Activated naive CD8-positive, alpha-beta T cell treated with anti-CD3 and anti-CD28 coated beads for 36 hours (primary cell): ENCODE data around the gene RCBTB2. TPM values are rescaled to one million over a fixed set of nuclear protein-coding genes. Genes with fewer than 3 reads are reported as not detected.
A peak's percentile ranks its signal among the peaks of the same experiment; 100 is the strongest.
"Not testable (repeated sequence)": the region's sequence is repeated elsewhere in the genome, so short reads cannot be mapped to it uniquely, and the experiment has no call there.

Experiments
- DNase-seq: peaks from one replicate; pipeline ENCODE4 v3.0.0; 2021
- H3K27ac Mint-ChIP-seq: one replicate; pipeline ENCODE4 v1.8.0; 2022; ENCODE audit warnings: mild to moderate bottlenecking, moderate library complexity, mixed read lengths
- H3K27me3 Mint-ChIP-seq: one replicate; pipeline ENCODE4 v1.8.0; 2022; ENCODE audit warnings: mild to moderate bottlenecking, mixed read lengths
- H3K36me3 Mint-ChIP-seq: one replicate; pipeline ENCODE4 v1.8.0; 2021; ENCODE audit warnings: mild to moderate bottlenecking, mixed read lengths
- H3K4me1 Mint-ChIP-seq: one replicate; pipeline ENCODE4 v1.8.0; 2021; ENCODE audit warnings: mixed read lengths
- H3K4me3 Mint-ChIP-seq: one replicate; pipeline ENCODE4 v1.8.0; 2022; ENCODE audit warnings: mild to moderate bottlenecking, moderate library complexity, mixed read lengths
- H3K9me3 Mint-ChIP-seq: one replicate; pipeline ENCODE4 v1.8.0; 2022; ENCODE audit warnings: mixed read lengths
- total RNA-seq, 2 experiments: library from RNA; stranded (reverse); gene quantifications; one replicate each; pipeline ENCODE4 v1.2.3, GENCODE V29; 2021

Gene RCBTB2
- 1 to 10 TPM; 1.9 to 2.4 TPM for total RNA-seq

GRCh38 chr13:48532506-48533499 is at the start of gene RCBTB2:
TSS of gene RCBTB2 (minus strand) at chr13:48533080. CDS start at chr13:48521939, 11,141 bp downstream.
- no peaks in the 10 kb centered on the region for H3K36me3 Mint-ChIP-seq

GRCh38 chr13:48582084-48582483 is 49.2 kb upstream of the RCBTB2 start:
- H3K27ac Mint-ChIP-seq = no peak overlapping the region
- no peaks in the 10 kb centered on the region for H3K9me3 Mint-ChIP-seq
- no peak for DNase-seq
- no peaks in the 10 kb centered on the region for H3K36me3 Mint-ChIP-seq
- H3K4me1 Mint-ChIP-seq = peaks cover 10% of the 10 kb centered on the region
- H3K4me3 Mint-ChIP-seq = no peak overlapping the region
- H3K27me3 Mint-ChIP-seq = peaks cover 61% of the 10 kb centered on the region

More at GRCh38 chr13:48532506-48533499, at the start of gene RCBTB2:
- H3K27me3 Mint-ChIP-seq = no peaks in the 10 kb centered on the region
- peak within 1 kb of the TSS; percentile 96 for H3K27ac Mint-ChIP-seq
- peaks cover 2% of the 10 kb centered on the region for H3K9me3 Mint-ChIP-seq
- DNase-seq = peak; percentile 100
- peaks cover 22% of the 10 kb centered on the region for H3K4me1 Mint-ChIP-seq
- H3K4me3 Mint-ChIP-seq = peak within 1 kb of the TSS; percentile 89

GRCh38 chr13:48580896-48581295 is 48.0 kb upstream of the RCBTB2 start:
- no peak overlapping the region for H3K4me3 Mint-ChIP-seq
- no peaks in the 10 kb centered on the region for H3K4me1 Mint-ChIP-seq
- no peak for DNase-seq
- H3K36me3 Mint-ChIP-seq = no peaks in the 10 kb centered on the region
- no peaks in the 10 kb centered on the region for H3K9me3 Mint-ChIP-seq
- no peak overlapping the region for H3K27ac Mint-ChIP-seq
- peaks cover 62% of the 10 kb centered on the region for H3K27me3 Mint-ChIP-seq

- no peak overlapping the region for H3K4me3 Mint-ChIP-seq
- no peaks in the 10 kb centered on the region for H3K9me3 Mint-ChIP-seq
- H3K36me3 Mint-ChIP-seq = no peaks in the 10 kb centered on the region
- peaks cover 62% of the 10 kb centered on the region for H3K27me3 Mint-ChIP-seq
- no peak overlapping the region for H3K27ac Mint-ChIP-seq
- DNase-seq = peak; percentile 32
- H3K4me1 Mint-ChIP-seq = no peaks in the 10 kb centered on the region
Observed at GRCh38 chr13:48580185-48580803, 47.4 kb upstream of the RCBTB2 start.

GRCh38 chr13:48579919-48580180 is 47.0 kb upstream of the RCBTB2 start:
- H3K9me3 Mint-ChIP-seq, H3K27ac Mint-ChIP-seq, H3K36me3 Mint-ChIP-seq, H3K4me1 Mint-ChIP-seq, H3K4me3 Mint-ChIP-seq, DNase-seq: not testable (repeated sequence)
- peaks cover 61% of the 10 kb centered on the region for H3K27me3 Mint-ChIP-seq

- Mint-ChIP-seq H3K4me1 (no peaks in the 10 kb centered on the region), H3K27ac (no peak overlapping the region), H3K36me3 (no peaks in the 10 kb centered on the region), H3K9me3 (no peaks in the 10 kb centered on the region), H3K4me3 (no peak overlapping the region), H3K27me3 (peaks cover 56% of the 10 kb centered on the region)
- no peak for DNase-seq
Observed at GRCh38 chr13:48579165-48579918, 46.5 kb upstream of the RCBTB2 start.

GRCh38 chr13:48578516-48579164 is 45.8 kb upstream of the RCBTB2 start:
- no peaks in the 10 kb centered on the region for H3K36me3 Mint-ChIP-seq
- no peak overlapping the region for H3K4me3 Mint-ChIP-seq

GRCh38 chr13:48576448-48577010 is 43.6 kb upstream of the RCBTB2 start:
- DNase-seq = no peak
- Mint-ChIP-seq H3K4me1 (peaks cover 3% of the 10 kb centered on the region), H3K27me3 (peaks cover 28% of the 10 kb centered on the region)

More at GRCh38 chr13:48578516-48579164, 45.8 kb upstream of the RCBTB2 start:
- no peaks in the 10 kb centered on the region for H3K9me3 Mint-ChIP-seq
- H3K4me1 Mint-ChIP-seq = peaks cover 3% of the 10 kb centered on the region
- no peak for DNase-seq
- peaks cover 49% of the 10 kb centered on the region for H3K27me3 Mint-ChIP-seq
- H3K27ac Mint-ChIP-seq = no peak overlapping the region

GRCh38 chr13:48575031-48575430 is 42.2 kb upstream of the RCBTB2 start:
- H3K4me3 Mint-ChIP-seq = no peak overlapping the region
- H3K27ac Mint-ChIP-seq = no peak overlapping the region
- H3K9me3 Mint-ChIP-seq = no peaks in the 10 kb centered on the region
- no peaks in the 10 kb centered on the region for H3K36me3 Mint-ChIP-seq
- no peak for DNase-seq
- peaks cover 8% of the 10 kb centered on the region for H3K4me1 Mint-ChIP-seq
- peaks cover 25% of the 10 kb centered on the region for H3K27me3 Mint-ChIP-seq

More at GRCh38 chr13:48576448-48577010, 43.6 kb upstream of the RCBTB2 start:
- no peak overlapping the region for H3K27ac Mint-ChIP-seq
- H3K9me3 Mint-ChIP-seq = no peaks in the 10 kb centered on the region
- no peak overlapping the region for H3K4me3 Mint-ChIP-seq
- H3K36me3 Mint-ChIP-seq = no peaks in the 10 kb centered on the region

GRCh38 chr13:48574041-48574796 is 41.3 kb upstream of the RCBTB2 start:
- no peaks in the 10 kb centered on the region for H3K9me3 Mint-ChIP-seq
- no peak overlapping the region for H3K4me3 Mint-ChIP-seq
- peak overlapping the region; percentile 5 for H3K27ac Mint-ChIP-seq
- no peaks in the 10 kb centered on the region for H3K36me3 Mint-ChIP-seq
- H3K27me3 Mint-ChIP-seq = peaks cover 33% of the 10 kb centered on the region
- peaks cover 8% of the 10 kb centered on the region for H3K4me1 Mint-ChIP-seq
- no peak for DNase-seq

- no peak for DNase-seq
- peaks cover 38% of the 10 kb centered on the region for H3K27me3 Mint-ChIP-seq
- H3K36me3 Mint-ChIP-seq = no peaks in the 10 kb centered on the region
- no peaks in the 10 kb centered on the region for H3K9me3 Mint-ChIP-seq
- peaks cover 8% of the 10 kb centered on the region for H3K4me1 Mint-ChIP-seq
- H3K4me3 Mint-ChIP-seq = no peak overlapping the region
- H3K27ac Mint-ChIP-seq = no peak overlapping the region
Observed at GRCh38 chr13:48573213-48574007, 40.5 kb upstream of the RCBTB2 start.

GRCh38 chr13:48571126-48571913 is 38.4 kb upstream of the RCBTB2 start:
- no peak overlapping the region for H3K27ac Mint-ChIP-seq
- peaks cover 46% of the 10 kb centered on the region for H3K27me3 Mint-ChIP-seq
- H3K4me3 Mint-ChIP-seq = no peak overlapping the region
- DNase-seq = no peak
- H3K9me3 Mint-ChIP-seq = no peaks in the 10 kb centered on the region
- H3K36me3 Mint-ChIP-seq = no peaks in the 10 kb centered on the region
- peaks cover 11% of the 10 kb centered on the region for H3K4me1 Mint-ChIP-seq
